GM18873 (cell line): ENCODE results near the gene SOWAHB.

ENCODE experiments used
- ATAC-seq: cut with Tn5 transposase; IDR thresholded peaks from one replicate; pipeline ENCODE4 v1.9.1; 2021; ENCODE audit warnings: mild to moderate bottlenecking, moderate library complexity, moderate number of reproducible peaks; ENCODE audit not compliant: unreplicated experiment, low FRiP score

SOWAHB gene

GRCh38 chr4:76856243-76857073, 41.5 kb downstream of the SOWAHB start:
- ATAC-seq = no peak

DNA sequence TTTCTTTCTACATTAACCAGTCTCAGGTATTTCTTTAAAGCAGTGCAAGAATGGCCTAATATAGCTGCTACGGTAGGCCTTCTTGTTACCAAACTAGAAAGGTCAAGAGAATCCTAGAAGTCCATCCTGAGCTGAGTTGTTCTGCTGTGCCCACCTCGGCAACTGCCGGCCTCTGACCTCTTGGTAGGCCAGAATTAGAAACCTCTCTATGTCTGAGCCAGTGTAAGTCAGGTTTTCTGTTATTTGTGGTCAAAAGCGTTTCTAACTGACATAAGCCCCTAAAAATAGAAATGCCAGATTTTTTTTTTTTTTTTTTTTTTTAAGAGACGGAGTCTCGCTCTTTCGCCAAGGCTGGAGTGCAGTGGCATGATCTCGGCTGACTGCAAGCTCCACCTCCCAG, 43.1 kb downstream of the SOWAHB start:
- ATAC-seq = peak; percentile 80

GRCh38 chr4:76851375-76851774, 46.6 kb downstream of the SOWAHB start:
- ATAC-seq = no peak

DNA sequence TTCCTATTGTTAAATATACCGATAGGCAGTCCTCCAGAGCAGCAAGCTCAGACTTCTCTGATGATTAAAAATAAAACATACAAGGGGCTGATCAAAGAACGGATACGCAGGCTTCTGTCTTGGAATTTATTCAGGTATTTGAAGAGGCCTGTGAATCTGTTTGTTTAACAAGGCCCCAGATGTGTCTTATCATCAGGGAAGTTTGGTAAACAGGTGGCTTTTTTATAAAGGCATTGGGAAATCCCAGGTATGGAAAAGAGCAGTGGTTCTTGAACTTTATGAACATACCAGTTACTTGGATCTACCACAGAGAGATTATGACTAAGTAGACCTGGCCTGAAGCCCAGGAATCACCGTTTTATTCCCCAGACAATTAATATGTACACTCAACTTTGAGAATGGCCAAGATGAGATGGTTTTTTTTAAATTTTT, 47.9 kb downstream of the SOWAHB start:
- ATAC-seq = no peak
